Measurements from ENCODE around the gene PRICKLE3.

PRICKLE3 gene

DNA sequence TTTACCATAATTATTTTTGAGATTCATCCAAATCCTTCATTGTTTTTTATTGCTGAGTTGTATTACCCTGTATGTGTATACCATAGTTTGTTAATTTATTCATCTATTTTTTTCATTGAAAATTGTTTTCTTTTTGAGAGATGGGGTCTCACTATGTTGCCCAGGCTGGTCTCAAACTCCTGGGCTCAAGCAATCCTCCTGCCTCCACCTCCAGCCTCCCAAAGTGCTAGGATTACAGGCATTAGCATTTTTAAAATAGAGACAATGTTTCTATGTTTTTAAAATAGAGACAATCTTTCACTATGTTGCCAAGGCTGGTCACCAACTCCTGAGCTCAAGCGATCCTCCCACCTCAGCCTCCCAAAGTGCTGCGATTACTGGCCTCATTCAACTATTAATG lies 25.3 kb downstream of the PRICKLE3 start:
- Histone ChIP-seq H4K20me1 (ENCODE audit: insufficient read depth, low read length) (no peaks in the 10 kb centered on the region), H3K4me2 (ENCODE audit: low read length) (no peak overlapping the region), H3K79me2 (ENCODE audit: insufficient read depth, low read length) (no peaks in the 10 kb centered on the region), H3K4me3 (ENCODE audit: low read depth, low read length, poor library complexity, severe bottlenecking) (no peak overlapping the region), H3F3A (ENCODE audit: insufficient read depth, low read length) (no peaks in the 10 kb centered on the region), H3K4me1 (ENCODE audit: insufficient read depth, low read length, severe bottlenecking) (peaks cover 12% of the 10 kb centered on the region), H3K27ac (ENCODE audit: low read depth, low read length, poor library complexity, severe bottlenecking) (no peak overlapping the region), H3K36me3 (ENCODE audit: insufficient read depth, low read length) (no peaks in the 10 kb centered on the region), H3K9me3 (ENCODE audit: low read length) (no peaks in the 10 kb centered on the region), H2AFZ (ENCODE audit: low read length) (no peak overlapping the region), H3K27me3 (ENCODE audit: insufficient read depth, low read length) (no peaks in the 10 kb centered on the region), H3K9me2 (ENCODE audit: low read depth, low read length) (no peaks in the 10 kb centered on the region), H3K9ac (ENCODE audit: low read length) (no peak overlapping the region)
- TF ChIP-seq, protein P1, sequence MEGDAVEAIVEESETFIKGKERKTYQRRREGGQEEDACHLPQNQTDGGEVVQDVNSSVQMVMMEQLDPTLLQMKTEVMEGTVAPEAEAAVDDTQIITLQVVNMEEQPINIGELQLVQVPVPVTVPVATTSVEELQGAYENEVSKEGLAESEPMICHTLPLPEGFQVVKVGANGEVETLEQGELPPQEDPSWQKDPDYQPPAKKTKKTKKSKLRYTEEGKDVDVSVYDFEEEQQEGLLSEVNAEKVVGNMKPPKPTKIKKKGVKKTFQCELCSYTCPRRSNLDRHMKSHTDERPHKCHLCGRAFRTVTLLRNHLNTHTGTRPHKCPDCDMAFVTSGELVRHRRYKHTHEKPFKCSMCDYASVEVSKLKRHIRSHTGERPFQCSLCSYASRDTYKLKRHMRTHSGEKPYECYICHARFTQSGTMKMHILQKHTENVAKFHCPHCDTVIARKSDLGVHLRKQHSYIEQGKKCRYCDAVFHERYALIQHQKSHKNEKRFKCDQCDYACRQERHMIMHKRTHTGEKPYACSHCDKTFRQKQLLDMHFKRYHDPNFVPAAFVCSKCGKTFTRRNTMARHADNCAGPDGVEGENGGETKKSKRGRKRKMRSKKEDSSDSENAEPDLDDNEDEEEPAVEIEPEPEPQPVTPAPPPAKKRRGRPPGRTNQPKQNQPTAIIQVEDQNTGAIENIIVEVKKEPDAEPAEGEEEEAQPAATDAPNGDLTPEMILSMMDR (IDR thresholded peaks at IDR 0.05; ENCODE audit: low read length), result no peak
- no peak for TF ChIP-seq EZH2 (IDR thresholded peaks at IDR 0.05; ENCODE audit: borderline replicate concordance, low read length)

DNA sequence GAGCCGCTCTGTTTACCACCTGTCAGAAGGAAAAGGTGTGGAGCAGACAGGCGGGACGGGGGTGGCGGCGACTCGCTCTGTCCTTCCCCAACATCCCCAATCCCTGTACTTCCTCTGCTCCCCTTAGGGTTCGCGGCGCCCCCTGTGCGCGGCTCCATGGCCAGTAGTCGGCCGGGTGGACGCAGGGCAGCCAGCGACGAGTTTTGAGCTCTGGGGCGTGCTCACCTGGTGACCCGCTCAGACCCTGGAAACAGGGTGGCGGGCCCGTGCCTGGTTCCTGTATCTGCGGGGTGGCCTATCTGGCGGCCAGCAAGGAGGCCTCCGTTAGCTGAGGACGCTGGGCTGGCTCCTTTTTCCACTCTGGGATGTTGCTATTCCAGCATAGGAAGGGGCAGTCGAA lies 29.0 kb downstream of the PRICKLE3 start:
- Histone ChIP-seq H3K27me3 (ENCODE audit: insufficient read depth, low read length) (no peaks in the 10 kb centered on the region), H3K9me2 (ENCODE audit: low read depth, low read length) (no peaks in the 10 kb centered on the region), H3K27ac (ENCODE audit: low read depth, low read length, poor library complexity, severe bottlenecking) (no peak overlapping the region), H3K4me3 (ENCODE audit: low read depth, low read length, poor library complexity, severe bottlenecking) (no peak overlapping the region), H3F3A (ENCODE audit: insufficient read depth, low read length) (no peaks in the 10 kb centered on the region), H3K9ac (ENCODE audit: low read length) (no peak overlapping the region), H3K9me3 (ENCODE audit: low read length) (no peaks in the 10 kb centered on the region), H2AFZ (ENCODE audit: low read length) (no peak overlapping the region), H3K4me1 (ENCODE audit: insufficient read depth, low read length, severe bottlenecking) (peaks cover 17% of the 10 kb centered on the region), H3K36me3 (ENCODE audit: insufficient read depth, low read length) (no peaks in the 10 kb centered on the region), H3K4me2 (ENCODE audit: low read length) (no peak overlapping the region), H3K79me2 (ENCODE audit: insufficient read depth, low read length) (no peaks in the 10 kb centered on the region), H4K20me1 (ENCODE audit: insufficient read depth, low read length) (no peaks in the 10 kb centered on the region)
- TF ChIP-seq EZH2 (IDR thresholded peaks at IDR 0.05; ENCODE audit: borderline replicate concordance, low read length), result no peak
- TF ChIP-seq, protein P1 (IDR thresholded peaks at IDR 0.05; ENCODE audit: low read length), result no peak

DNA sequence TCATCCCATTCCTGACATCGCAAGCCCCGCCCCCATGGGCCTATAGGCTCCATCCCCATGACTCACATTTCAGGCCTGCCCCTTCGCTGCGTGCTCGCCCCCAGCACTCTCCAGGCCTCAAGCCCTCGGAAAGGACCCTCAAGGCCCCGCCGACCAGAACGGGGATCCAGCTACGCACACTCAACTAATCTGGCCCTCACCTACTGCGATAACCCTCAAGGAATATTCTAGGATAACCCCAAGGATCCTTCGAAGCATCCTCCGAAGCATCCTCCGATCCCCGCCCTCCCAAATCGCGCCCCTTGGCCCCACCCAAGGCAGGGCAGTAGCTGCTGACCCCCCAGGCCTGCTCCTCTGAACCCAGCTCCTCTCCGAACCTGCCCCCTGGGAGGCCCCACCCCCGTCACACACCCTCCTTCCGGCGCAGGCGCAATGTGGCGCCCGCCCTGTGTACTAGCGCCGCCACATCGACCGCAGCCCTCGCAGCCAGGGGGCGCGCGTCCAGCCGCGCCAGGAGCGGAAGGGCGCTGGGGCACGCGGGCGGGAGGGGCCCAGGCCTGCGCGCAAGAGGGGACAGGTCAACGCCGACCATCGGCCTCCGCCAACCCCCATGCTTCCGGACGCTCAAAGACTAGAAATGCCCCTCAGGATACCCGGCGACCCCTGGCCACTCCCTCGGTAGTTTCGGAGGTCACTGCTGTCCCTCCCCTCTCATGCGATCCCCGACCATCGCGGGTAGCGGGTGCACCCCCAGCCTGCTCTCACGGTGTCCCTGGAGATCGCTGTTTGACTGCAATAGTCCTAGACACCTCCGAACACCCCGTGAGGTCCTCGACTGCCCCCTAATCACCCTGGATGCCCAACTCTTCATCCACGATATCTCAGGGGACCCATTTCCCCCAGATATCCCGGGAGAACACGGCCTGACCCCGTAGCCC lies 30.0 kb downstream of the PRICKLE3 start:
- H4K20me1 ChIP-seq (ENCODE audit: insufficient read depth, low read length), result no peaks in the 10 kb centered on the region
- H3F3A ChIP-seq (ENCODE audit: insufficient read depth, low read length), result no peaks in the 10 kb centered on the region
- no peaks in the 10 kb centered on the region for H3K36me3 ChIP-seq (ENCODE audit: insufficient read depth, low read length)
- TF ChIP-seq, protein P1 (IDR thresholded peaks at IDR 0.05; ENCODE audit: low read length), result peak; percentile 54
- TF ChIP-seq EZH2 (IDR thresholded peaks at IDR 0.05; ENCODE audit: borderline replicate concordance, low read length), result no peak
- peaks cover 17% of the 10 kb centered on the region for H3K4me1 ChIP-seq (ENCODE audit: insufficient read depth, low read length, severe bottlenecking)
- H3K4me2 ChIP-seq (ENCODE audit: low read length), result peak overlapping the region; percentile 79
- peak overlapping the region; percentile 73 for H3K4me3 ChIP-seq (ENCODE audit: low read depth, low read length, poor library complexity, severe bottlenecking)
- H3K9me3 ChIP-seq (ENCODE audit: low read length), result no peaks in the 10 kb centered on the region
- H2AFZ ChIP-seq (ENCODE audit: low read length), result no peak overlapping the region
- H3K27ac ChIP-seq (ENCODE audit: low read depth, low read length, poor library complexity, severe bottlenecking), result peak overlapping the region; percentile 76
- no peaks in the 10 kb centered on the region for H3K79me2 ChIP-seq (ENCODE audit: insufficient read depth, low read length)
- no peaks in the 10 kb centered on the region for H3K9me2 ChIP-seq (ENCODE audit: low read depth, low read length)
- H3K27me3 ChIP-seq (ENCODE audit: insufficient read depth, low read length), result no peaks in the 10 kb centered on the region
- H3K9ac ChIP-seq (ENCODE audit: low read length), result peak overlapping the region; percentile 83

All from OCI-LY1 (cell line).